Fibroblast of the aortic adventitia (primary cell): ENCODE results near the gene RAPGEFL1. TPM values are rescaled to one million over a fixed set of nuclear protein-coding genes. Genes with fewer than 3 reads are reported as not detected.

ENCODE experiments used
- DNase-seq: peaks from one replicate; pipeline ENCODE4 v3.0.0-alpha.2; 2010; ENCODE audit warnings: low read depth
- H3K4me3 ChIP-seq: 2 replicates; pipeline ENCODE4 v1.5.1; 2011; ENCODE audit warnings: low read depth, mild to moderate bottlenecking, control low read depth, low read length, moderate library complexity
- CTCF ChIP-seq: IDR thresholded peaks from 2 replicates; pipeline ENCODE4 v1.5.1; 2011; ENCODE audit warnings: mild to moderate bottlenecking, low read length, control low read depth, inconsistent platforms; ENCODE audit not compliant: insufficient read depth
- total RNA-seq: library from RNA; depleted of rRNA; stranded (reverse); fragments of >200 nt; gene quantifications from 2 replicates; pipeline ENCODE4 v1.2.3, GENCODE V29; 2012; ENCODE audit warnings: low replicate concordance

The RAPGEFL1 gene
- total RNA-seq, 1 donor = 2.1 TPM

DNA sequence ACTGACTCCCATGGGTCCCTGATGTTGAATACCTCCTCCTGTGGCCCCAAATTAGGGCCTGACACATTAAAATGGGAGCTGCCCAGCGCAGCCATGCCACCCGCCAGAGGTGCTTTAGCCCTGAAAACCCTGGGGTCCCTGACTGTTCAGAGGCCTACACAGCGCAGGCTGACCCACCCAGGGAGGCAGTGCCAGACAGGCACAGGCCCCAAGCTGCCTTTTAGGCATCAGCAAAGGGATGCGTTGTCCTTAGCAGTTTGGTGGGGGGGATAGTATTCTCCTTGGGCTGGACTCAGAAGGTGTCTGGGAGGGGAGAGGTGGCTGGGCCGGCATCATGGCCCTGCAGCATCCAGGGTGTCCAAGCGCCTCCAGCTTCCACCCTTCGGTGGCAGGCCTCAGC lies 1.4 kb downstream of the RAPGEFL1 start:
- no peak for DNase-seq
- no peak for TF ChIP-seq CTCF
- H3K4me3 ChIP-seq = no peak overlapping the region

GRCh38 chr17:40179923-40180659 lies 2.8 kb downstream of the RAPGEFL1 start:
- DNase-seq = peak; percentile 40
- no peak overlapping the region for H3K4me3 ChIP-seq
- no peak for TF ChIP-seq CTCF

DNA sequence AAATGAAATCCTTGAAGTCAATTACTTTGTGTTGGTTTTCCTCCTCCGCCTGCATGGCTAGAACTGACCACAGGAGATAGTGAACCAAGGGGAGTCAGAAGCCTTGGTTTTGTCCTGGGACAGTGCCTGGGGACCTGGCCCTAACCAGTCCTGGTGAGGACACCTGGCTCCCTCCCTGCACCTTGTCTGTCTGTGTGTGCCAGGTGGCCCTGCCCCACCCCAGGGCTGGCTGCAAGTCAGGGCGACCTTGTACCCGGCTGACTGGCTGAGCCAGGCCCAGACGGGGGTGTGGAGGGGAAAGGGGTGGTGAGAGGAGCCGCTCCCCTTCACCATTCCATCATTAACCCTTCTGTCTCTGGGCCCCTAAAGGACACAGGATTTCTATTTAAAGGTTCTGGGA lies 3.4 kb downstream of the RAPGEFL1 start:
- H3K4me3 ChIP-seq = no peak overlapping the region
- no peak for TF ChIP-seq CTCF
- no peak for DNase-seq

- no peak overlapping the region for H3K4me3 ChIP-seq
- TF ChIP-seq CTCF = no peak
- DNase-seq = no peak
These were observed 3.9 kb downstream of the RAPGEFL1 start for GRCh38 chr17:40181205-40181604.

DNA sequence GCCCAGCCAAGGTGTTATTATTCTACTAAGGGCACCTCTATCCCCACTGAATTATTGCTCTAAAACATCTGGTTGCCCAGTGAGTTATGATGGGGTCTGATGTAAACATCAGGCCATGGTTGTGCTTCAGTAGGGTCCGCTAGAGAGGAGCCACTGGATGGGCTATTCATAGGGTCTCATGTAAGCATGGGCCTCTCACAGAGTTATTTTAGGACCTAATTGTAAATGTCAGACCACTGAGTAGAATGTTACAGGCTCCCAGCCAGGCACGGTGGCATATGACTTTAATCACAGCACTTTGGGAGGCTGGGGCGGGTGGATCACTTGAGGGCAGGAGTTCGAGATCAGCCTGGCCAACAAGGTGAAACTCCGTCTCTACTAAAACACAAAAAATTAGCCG lies 5.3 kb downstream of the RAPGEFL1 start:
- no peak for TF ChIP-seq CTCF
- no peak for DNase-seq
- H3K4me3 ChIP-seq = no peak overlapping the region

GRCh38 chr17:40187238-40187637 lies 10.0 kb downstream of the RAPGEFL1 start:
- DNase-seq = no peak
- no peak overlapping the region for H3K4me3 ChIP-seq
- TF ChIP-seq CTCF = no peak

- no peak for TF ChIP-seq CTCF
- DNase-seq = no peak
- H3K4me3 ChIP-seq = no peak overlapping the region
These were observed 11.4 kb downstream of the RAPGEFL1 start for GRCh38 chr17:40188694-40189093.
